Measurements from ENCODE around the gene MBNL3. TPM values are rescaled to one million over a fixed set of nuclear protein-coding genes. Genes with fewer than 3 reads are reported as not detected.

Gene MBNL3
- polyA plus RNA-seq, 1 of the 3 experiments (the other 2 are of a cell fraction), result 0.21 TPM

- H3K79me2 ChIP-seq (ENCODE audit: insufficient read depth), result no peaks in the 10 kb centered on the region
- H3K27ac ChIP-seq (ENCODE audit: low read depth in 2 of 2, low read length in 1 of 2), result no peak overlapping the region
- H3K4me3 ChIP-seq (ENCODE audit: low read depth in 2 of 2, low read length in 1 of 2), result no peak overlapping the region
- ChIA-PET POLR2A (no interaction called here), CTCF (interaction anchor here (0.7 kb wide), 1 partner anchor 14 kb away, joined by 3 read pairs; no protein-coding TSS in a partner anchor)
- no peak for TF ChIP-seq RFX5 (IDR thresholded peaks at IDR 0.05; ENCODE audit: low read length)
- no peak for TF ChIP-seq EP300 (IDR thresholded peaks at IDR 0.05; ENCODE audit: borderline replicate concordance in 1 of 2, low read depth in 1 of 2, low read length in 1 of 2)
- no peak for TF ChIP-seq RCOR1 (IDR thresholded peaks at IDR 0.05; ENCODE audit: low read length)
- TF ChIP-seq CHD2 (IDR thresholded peaks at IDR 0.05; ENCODE audit: low read length, partially characterized antibody), result no peak
- TF ChIP-seq SIN3A (IDR thresholded peaks at IDR 0.05; ENCODE audit: borderline replicate concordance, low read depth, low read length), result no peak
- H3K4me1 ChIP-seq (ENCODE audit: control insufficient read depth in 1 of 2, insufficient read depth in 2 of 2, low read depth in 1 of 2, low read length in 1 of 2), result no peaks in the 10 kb centered on the region; a peak in 1 of 4 replicates
- H3K36me3 ChIP-seq (replicated peaks in 1 of 2; ENCODE audit: control insufficient read depth in 1 of 2, insufficient read depth in 2 of 2, low read length in 1 of 2), result no peaks in the 10 kb centered on the region
- H3K4me2 ChIP-seq, result no peak overlapping the region
- no peaks in the 10 kb centered on the region for H3F3A ChIP-seq (replicated peaks; ENCODE audit: insufficient read depth)
- H4K20me1 ChIP-seq (ENCODE audit: insufficient read depth), result no peaks in the 10 kb centered on the region
- no peak for DNase-seq
- no peaks in the 10 kb centered on the region for H3K9me3 ChIP-seq
- H3K27me3 ChIP-seq (ENCODE audit: insufficient read depth), result no peaks in the 10 kb centered on the region
- H2AFZ ChIP-seq (ENCODE audit: low read depth), result no peak overlapping the region
- H3K9ac ChIP-seq, result no peak overlapping the region
- WGBS (ENCODE audit: low lambda C conversion rate), result 17% methylated on average over 3 of the region's 3 CpGs
- H3K9me2 ChIP-seq, result no peaks in the 10 kb centered on the region
These were observed 63.0 kb downstream of the MBNL3 start for GRCh38 chrX:132425744-132426318.

- H3K9ac ChIP-seq, result no peak overlapping the region
- H3K79me2 ChIP-seq (ENCODE audit: insufficient read depth), result no peaks in the 10 kb centered on the region
- no peaks in the 10 kb centered on the region for H3K36me3 ChIP-seq (replicated peaks in 1 of 2; ENCODE audit: control insufficient read depth in 1 of 2, insufficient read depth in 2 of 2, low read length in 1 of 2)
- H3K27me3 ChIP-seq (ENCODE audit: insufficient read depth), result peaks cover 8% of the 10 kb centered on the region; the same call in 1 of the 2 replicates
- no peak overlapping the region for H3K27ac ChIP-seq (ENCODE audit: low read depth in 2 of 2, low read length in 1 of 2)
- ChIA-PET CTCF (interaction anchor here (1.3 kb wide), 1 partner anchor 20 kb away, joined by 3 read pairs; no protein-coding TSS in a partner anchor), POLR2A (no interaction called here)
- no peak overlapping the region for H2AFZ ChIP-seq (ENCODE audit: low read depth)
- WGBS (ENCODE audit: low lambda C conversion rate), result 26% methylated on average over 5 of the region's 5 CpGs
- no peaks in the 10 kb centered on the region for H3F3A ChIP-seq (replicated peaks; ENCODE audit: insufficient read depth)
- no peak for TF ChIP-seq PBX3 (IDR thresholded peaks at IDR 0.05)
- no peak for TF ChIP-seq GATA2 (CRISPR knock-in tag; IDR thresholded peaks at IDR 0.05)
- no peak for TF ChIP-seq REST (IDR thresholded peaks at IDR 0.05; ENCODE audit: low read depth, low read length)
- no peak for TF ChIP-seq FOXJ3 (CRISPR knock-in tag; IDR thresholded peaks at IDR 0.05)
- no peak for TF ChIP-seq RAD21 (IDR thresholded peaks at IDR 0.05; ENCODE audit: low read length)
- no peak for TF ChIP-seq NFIC (IDR thresholded peaks at IDR 0.05; ENCODE audit: borderline replicate concordance)
- no peak for TF ChIP-seq CTCF (IDR thresholded peaks at IDR 0.05)
- no peaks in the 10 kb centered on the region for H3K9me2 ChIP-seq
- no peaks in the 10 kb centered on the region for H4K20me1 ChIP-seq (ENCODE audit: insufficient read depth)
- H3K4me3 ChIP-seq (ENCODE audit: low read depth in 2 of 2, low read length in 1 of 2), result no peak overlapping the region
- H3K4me2 ChIP-seq, result no peak overlapping the region
- H3K4me1 ChIP-seq (ENCODE audit: control insufficient read depth in 1 of 2, insufficient read depth in 2 of 2, low read depth in 1 of 2, low read length in 1 of 2), result no peaks in the 10 kb centered on the region
- H3K9me3 ChIP-seq, result no peaks in the 10 kb centered on the region
- no peak for DNase-seq
These were observed 65.5 kb downstream of the MBNL3 start for GRCh38 chrX:132423323-132423722.
